Astrocyte (in vitro differentiated cells and primary cell): ENCODE measurements around the gene NAP1L4. TPM values are rescaled to one million over a fixed set of nuclear protein-coding genes. Genes with fewer than 3 reads are reported as not detected.

Experiments
- DNase-seq: peaks from one replicate; pipeline ENCODE4 v3.0.0-alpha.2; 2010; ENCODE audit warnings: low read depth
- FAIRE-seq: peaks from 2 replicates; lab custom pipeline; 2011; peaks lifted over from hg19 to GRCh38; lab: Jason Lieb, UNC
- H2AFZ ChIP-seq: 2 replicates; pipeline ENCODE4 v1.6.0; 2012; ENCODE audit warnings: low read depth, low read length, inconsistent platforms
- H3K27ac ChIP-seq: 2 replicates; pipeline ENCODE4 v1.5.1; 2011; ENCODE audit warnings: low read depth, low read length, inconsistent platforms
- H3K27me3 ChIP-seq: 2 replicates; pipeline ENCODE4 v1.6.0; 2011; ENCODE audit warnings: low read length, inconsistent platforms; ENCODE audit not compliant: insufficient read depth
- H3K36me3 ChIP-seq: 2 replicates; pipeline ENCODE4 v1.5.1; 2011; ENCODE audit warnings: low read length, inconsistent platforms; ENCODE audit not compliant: insufficient read depth
- H3K4me1 ChIP-seq: 2 replicates; pipeline ENCODE4 v1.5.1; 2011; ENCODE audit warnings: low read length, inconsistent platforms; ENCODE audit not compliant: insufficient read depth
- H3K4me2 ChIP-seq: 2 replicates; pipeline ENCODE4 v1.6.0; 2012; ENCODE audit warnings: low read length, inconsistent platforms
- H3K4me3 ChIP-seq: 2 replicates; pipeline ENCODE4 v1.5.1; 2011; ENCODE audit warnings: low read depth, mild to moderate bottlenecking, low read length, inconsistent platforms; ENCODE audit not compliant: insufficient read depth
- H3K79me2 ChIP-seq: 2 replicates; pipeline ENCODE4 v1.6.0; 2012; ENCODE audit warnings: mild to moderate bottlenecking, low read length, inconsistent platforms; ENCODE audit not compliant: insufficient read depth
- H3K9ac ChIP-seq: 2 replicates; pipeline ENCODE4 v1.6.0; 2012; ENCODE audit warnings: mild to moderate bottlenecking, low read length, inconsistent platforms
- H3K9me3 ChIP-seq: 2 replicates; pipeline ENCODE4 v1.5.1; 2012; ENCODE audit warnings: low read depth, mild to moderate bottlenecking, low read length, inconsistent platforms; ENCODE audit not compliant: insufficient read depth
- H4K20me1 ChIP-seq: 2 replicates; pipeline ENCODE4 v1.6.0; 2012; ENCODE audit warnings: low read length, inconsistent platforms; ENCODE audit not compliant: insufficient read depth
- H3K27ac Mint-ChIP-seq: one replicate; pipeline ENCODE4 v1.8.0; 2021; ENCODE audit warnings: mild to moderate bottlenecking, mixed read lengths; ENCODE audit not compliant: unreplicated experiment
- H3K27me3 Mint-ChIP-seq: one replicate; pipeline ENCODE4 v1.8.0; 2021; ENCODE audit warnings: low read depth, mixed read lengths; ENCODE audit not compliant: unreplicated experiment
- H3K36me3 Mint-ChIP-seq: one replicate; pipeline ENCODE4 v1.8.0; 2021; ENCODE audit warnings: low read depth, mixed read lengths; ENCODE audit not compliant: unreplicated experiment
- H3K4me1 Mint-ChIP-seq: one replicate; pipeline ENCODE4 v1.8.0; 2021; ENCODE audit warnings: low read depth, mixed read lengths; ENCODE audit not compliant: unreplicated experiment
- H3K4me3 Mint-ChIP-seq: one replicate; pipeline ENCODE4 v1.8.0; 2021; ENCODE audit warnings: mild to moderate bottlenecking, moderate library complexity, mixed read lengths; ENCODE audit not compliant: unreplicated experiment
- H3K9me3 Mint-ChIP-seq: one replicate; pipeline ENCODE4 v1.8.0; 2021; ENCODE audit warnings: mild to moderate bottlenecking, mixed read lengths; ENCODE audit not compliant: unreplicated experiment
- EZH2 ChIP-seq: IDR thresholded peaks from 2 replicates; pipeline ENCODE4 v1.6.1; 2012; ENCODE audit warnings: mild to moderate bottlenecking, low read length, inconsistent platforms; ENCODE audit not compliant: insufficient read depth
- total RNA-seq: library from RNA; stranded (reverse); gene quantifications from 2 replicates; pipeline ENCODE4 v1.2.1, GENCODE V29; 2021
- TF ChIP-seq, protein P1 (sequence below): IDR thresholded peaks from 2 replicates; pipeline ENCODE4 v1.5.1; 2011; ENCODE audit warnings: low read depth, mild to moderate bottlenecking, inconsistent platforms, low read length, moderate library complexity; ENCODE audit not compliant: insufficient read depth

NAP1L4 gene
- total RNA-seq, 1 donor from 2014 or later, result 153 TPM

- Histone ChIP-seq H3K27me3 (no peaks in the 10 kb centered on the region), H3K4me3 (no peak overlapping the region), H4K20me1 (peaks cover 5% of the 10 kb centered on the region), H2AFZ (no peak overlapping the region), H3K36me3 (no peaks in the 10 kb centered on the region), H3K9me3 (no peaks in the 10 kb centered on the region), H3K9ac (no peak overlapping the region), H3K4me2 (no peak overlapping the region), H3K79me2 (peaks cover 2% of the 10 kb centered on the region), H3K27ac (no peak overlapping the region), H3K4me1 (no peaks in the 10 kb centered on the region)
- Mint-ChIP-seq H3K4me3 (no peak overlapping the region), H3K27ac (no peak overlapping the region), H3K36me3 (no peaks in the 10 kb centered on the region), H3K4me1 (no peaks in the 10 kb centered on the region), H3K27me3 (peaks cover 3% of the 10 kb centered on the region), H3K9me3 (no peaks in the 10 kb centered on the region)
- TF ChIP-seq EZH2, result no peak
- TF ChIP-seq, protein P1, sequence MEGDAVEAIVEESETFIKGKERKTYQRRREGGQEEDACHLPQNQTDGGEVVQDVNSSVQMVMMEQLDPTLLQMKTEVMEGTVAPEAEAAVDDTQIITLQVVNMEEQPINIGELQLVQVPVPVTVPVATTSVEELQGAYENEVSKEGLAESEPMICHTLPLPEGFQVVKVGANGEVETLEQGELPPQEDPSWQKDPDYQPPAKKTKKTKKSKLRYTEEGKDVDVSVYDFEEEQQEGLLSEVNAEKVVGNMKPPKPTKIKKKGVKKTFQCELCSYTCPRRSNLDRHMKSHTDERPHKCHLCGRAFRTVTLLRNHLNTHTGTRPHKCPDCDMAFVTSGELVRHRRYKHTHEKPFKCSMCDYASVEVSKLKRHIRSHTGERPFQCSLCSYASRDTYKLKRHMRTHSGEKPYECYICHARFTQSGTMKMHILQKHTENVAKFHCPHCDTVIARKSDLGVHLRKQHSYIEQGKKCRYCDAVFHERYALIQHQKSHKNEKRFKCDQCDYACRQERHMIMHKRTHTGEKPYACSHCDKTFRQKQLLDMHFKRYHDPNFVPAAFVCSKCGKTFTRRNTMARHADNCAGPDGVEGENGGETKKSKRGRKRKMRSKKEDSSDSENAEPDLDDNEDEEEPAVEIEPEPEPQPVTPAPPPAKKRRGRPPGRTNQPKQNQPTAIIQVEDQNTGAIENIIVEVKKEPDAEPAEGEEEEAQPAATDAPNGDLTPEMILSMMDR, result no peak
- FAIRE-seq, result no peak
- no peak for DNase-seq
Measured at GRCh38 chr11:2919837-2920236, 72.3 kb downstream of the NAP1L4 start.

- Mint-ChIP-seq H3K27me3 (peaks cover 3% of the 10 kb centered on the region), H3K9me3 (no peaks in the 10 kb centered on the region), H3K36me3 (no peaks in the 10 kb centered on the region), H3K4me1 (no peaks in the 10 kb centered on the region), H3K4me3 (no peak overlapping the region), H3K27ac (no peak overlapping the region)
- Histone ChIP-seq H3K36me3 (no peaks in the 10 kb centered on the region), H4K20me1 (no peaks in the 10 kb centered on the region), H3K4me1 (no peaks in the 10 kb centered on the region), H3K4me2 (no peak overlapping the region), H3K9ac (no peak overlapping the region), H2AFZ (no peak overlapping the region), H3K4me3 (no peak overlapping the region), H3K27me3 (no peaks in the 10 kb centered on the region), H3K9me3 (no peaks in the 10 kb centered on the region), H3K27ac (no peak overlapping the region), H3K79me2 (no peaks in the 10 kb centered on the region)
- DNase-seq, result no peak
- TF ChIP-seq, protein P1, result no peak
- TF ChIP-seq EZH2, result no peak
- FAIRE-seq, result no peak
Measured at GRCh38 chr11:2919188-2919587, 72.9 kb downstream of the NAP1L4 start.

GRCh38 chr11:2917842-2918490, 74.2 kb downstream of the NAP1L4 start:
- Mint-ChIP-seq H3K27me3 (peaks cover 3% of the 10 kb centered on the region), H3K4me3 (no peak overlapping the region), H3K4me1 (peaks cover 5% of the 10 kb centered on the region), H3K36me3 (no peaks in the 10 kb centered on the region), H3K9me3 (no peaks in the 10 kb centered on the region), H3K27ac (no peak overlapping the region)
- TF ChIP-seq EZH2, result no peak
- TF ChIP-seq, protein P1, result no peak
- H3K79me2 ChIP-seq, result no peaks in the 10 kb centered on the region
- H3K4me2 ChIP-seq, result no peak overlapping the region
- H3K9me3 ChIP-seq, result no peaks in the 10 kb centered on the region
- DNase-seq, result no peak
- no peak overlapping the region for H3K4me3 ChIP-seq
- no peak overlapping the region for H2AFZ ChIP-seq
- H3K4me1 ChIP-seq, result peaks cover 8% of the 10 kb centered on the region
- H3K36me3 ChIP-seq, result no peaks in the 10 kb centered on the region
- no peaks in the 10 kb centered on the region for H4K20me1 ChIP-seq
- no peak for FAIRE-seq
- no peak overlapping the region for H3K27ac ChIP-seq
- H3K9ac ChIP-seq, result no peak overlapping the region
- no peaks in the 10 kb centered on the region for H3K27me3 ChIP-seq
